IMR-90 (cell line): ENCODE measurements around the gene SERPINI2. TPM values are rescaled to one million over a fixed set of nuclear protein-coding genes. Genes with fewer than 3 reads are reported as not detected.

Source experiments
- ATAC-seq: fragments of 200-7000 bp; cut with Tn5 transposase; 2 replicates; pipeline ENCODE4 v1.9.1; 2020; ENCODE audit warnings: low read depth, mild to moderate bottlenecking, moderate library complexity
- BruUV-seq: library from RNA; stranded (reverse); fragments of 400-500 nt; replicated peaks from 2 replicates; lab custom pipeline; 2021; lab: Mats Ljungman, UMichigan
- CTCF ChIA-PET: fragments of 300-600 bp; formaldehyde crosslinking; extraction: SDS; loops from one replicate; lab custom pipeline; 2021; ENCODE audit warnings: antibody characterized with exemption; lab: Yijun Ruan, JAX
- POLR2A ChIA-PET: fragments of 300-600 bp; sonication (Branson Sonifier 250); formaldehyde crosslinking; loops from one replicate; lab custom pipeline; 2022; ENCODE audit warnings: antibody characterized with exemption; ENCODE audit not compliant: unreplicated experiment; lab: Charles Lee
- DNase-seq: peaks from one replicate; pipeline ENCODE4 v3.0.0; 2013
- H2AFZ ChIP-seq: replicated peaks from 2 replicates; pipeline ENCODE3; 2013; ENCODE audit warnings: low read length, mild to moderate bottlenecking; ENCODE audit not compliant: poor library complexity
- H2AK5ac ChIP-seq: 2 replicates; pipeline ENCODE4 v1.6.1; 2013; ENCODE audit warnings: low read depth, low read length, inconsistent platforms
- H2AK9ac ChIP-seq: replicated peaks from 2 replicates; pipeline ENCODE3; 2013; ENCODE audit warnings: mild to moderate bottlenecking, low read depth, low read length, moderate library complexity; ENCODE audit not compliant: poor library complexity
- H2BK120ac ChIP-seq: 2 replicates; pipeline ENCODE4 v1.6.1; 2013; ENCODE audit warnings: low read depth, low read length, inconsistent platforms
- H2BK15ac ChIP-seq: 3 replicates; pipeline ENCODE4 v1.6.1; 2013; ENCODE audit warnings: low read depth, low read length, inconsistent platforms
- H2BK20ac ChIP-seq: 2 replicates; pipeline ENCODE4 v1.6.1; 2013; ENCODE audit warnings: low read depth, mild to moderate bottlenecking, inconsistent platforms, low read length, moderate library complexity
- H2BK5ac ChIP-seq: 2 replicates; pipeline ENCODE4 v1.6.1; 2013; ENCODE audit warnings: mild to moderate bottlenecking, low read depth, low read length, inconsistent platforms; ENCODE audit not compliant: poor library complexity, severe bottlenecking
- H3K14ac ChIP-seq: replicated peaks from 2 replicates; pipeline ENCODE4 v1.6.1; 2013; ENCODE audit warnings: low read depth, low read length, inconsistent platforms
- H3K18ac ChIP-seq: 2 replicates; pipeline ENCODE4 v1.6.1; 2013; ENCODE audit warnings: low read depth, low read length, control low read depth
- H3K23ac ChIP-seq: 2 replicates; pipeline ENCODE4 v1.6.1; 2013; ENCODE audit warnings: low read depth, low read length, inconsistent platforms
- H3K27ac ChIP-seq: 2 replicates; pipeline ENCODE4 v1.5.1; 2013; ENCODE audit warnings: mild to moderate bottlenecking, control low read depth, low read length; ENCODE audit not compliant: insufficient read depth
- H3K27me3 ChIP-seq: 2 replicates; pipeline ENCODE4 v1.6.1; 2013; ENCODE audit warnings: low read length; ENCODE audit not compliant: control insufficient read depth, insufficient read depth
- H3K36me3 ChIP-seq: 2 replicates; pipeline ENCODE4 v1.6.1; 2013; ENCODE audit warnings: low read length, mixed read lengths; ENCODE audit not compliant: control insufficient read depth, insufficient read depth
- H3K4ac ChIP-seq: 2 replicates; pipeline ENCODE4 v1.6.1; 2013; ENCODE audit warnings: low read depth, low read length, inconsistent platforms
- H3K4me1 ChIP-seq: 2 replicates; pipeline ENCODE4 v1.6.1; 2013; ENCODE audit warnings: low read length, mixed read lengths; ENCODE audit not compliant: control insufficient read depth, insufficient read depth
- H3K4me2 ChIP-seq: 2 replicates; pipeline ENCODE4 v1.6.1; 2013; ENCODE audit warnings: low read depth, mild to moderate bottlenecking, control low read depth, low read length, moderate library complexity
- H3K4me3 ChIP-seq: 2 replicates; pipeline ENCODE4 v1.5.1; 2013; ENCODE audit warnings: low read depth, mild to moderate bottlenecking, control low read depth, low read length, moderate library complexity; ENCODE audit not compliant: insufficient read depth
- H3K56ac ChIP-seq: 2 replicates; pipeline ENCODE4 v1.6.1; 2013; ENCODE audit warnings: low read length, inconsistent platforms; ENCODE audit not compliant: insufficient read depth; ENCODE audit errors: extremely low read depth
- H3K79me1 ChIP-seq, 2 experiments: 2 replicates each; pipeline ENCODE4 v1.6.1; 2013; ENCODE audit warnings: low read length in 2 of 2, inconsistent platforms in 1 of 2, low read depth in 1 of 2
- H3K9ac ChIP-seq: 2 replicates; pipeline ENCODE4 v1.6.1; 2013; ENCODE audit warnings: low read depth, low read length, control low read depth
- H3K9me1 ChIP-seq: 2 replicates; pipeline ENCODE4 v1.6.1; 2013; ENCODE audit warnings: low read length, inconsistent platforms; ENCODE audit not compliant: insufficient read depth
- H3K9me3 ChIP-seq: 2 replicates; pipeline ENCODE4 v1.6.1; 2013; ENCODE audit warnings: low read length; ENCODE audit not compliant: control insufficient read depth, insufficient read depth
- H4K20me1 ChIP-seq: 2 replicates; pipeline ENCODE4 v1.6.1; 2013; ENCODE audit warnings: low read length, inconsistent platforms; ENCODE audit not compliant: insufficient read depth
- H4K5ac ChIP-seq: 2 replicates; pipeline ENCODE4 v1.6.1; 2013; ENCODE audit warnings: mild to moderate bottlenecking, low read depth, low read length, control low read depth
- H4K8ac ChIP-seq, 2 experiments: 2 replicates each; pipeline ENCODE4 v1.6.1; 2013; ENCODE audit warnings: low read depth in 2 of 2, low read length in 2 of 2, control low read depth in 1 of 2, inconsistent platforms in 1 of 2
- H4K91ac ChIP-seq: 2 replicates; pipeline ENCODE4 v1.6.1; 2013; ENCODE audit warnings: low read depth, low read length, inconsistent platforms; ENCODE audit not compliant: insufficient read depth
- BHLHE40 ChIP-seq: fragments of 150-350 bp; IDR thresholded peaks from 2 replicates; pipeline ENCODE4 v1.6.1; 2016; ENCODE audit warnings: mild to moderate bottlenecking, low read depth, low read length
- CEBPB ChIP-seq: IDR thresholded peaks from 2 replicates; pipeline ENCODE4 v1.6.1; 2012; ENCODE audit warnings: low read depth, low read length, improper control_type of control experiment
- MAFK ChIP-seq: IDR thresholded peaks from 2 replicates; pipeline ENCODE4 v1.6.1; 2012; ENCODE audit warnings: low read depth, low read length, improper control_type of control experiment
- MXI1 ChIP-seq: IDR thresholded peaks from 2 replicates; pipeline ENCODE4 v1.6.1; 2012; ENCODE audit warnings: low read depth, mild to moderate bottlenecking, low read length, moderate library complexity, borderline replicate concordance
- RAD21 ChIP-seq: IDR thresholded peaks from 2 replicates; pipeline ENCODE4 v1.6.1; 2012; ENCODE audit warnings: low read length, improper control_type of control experiment
- RCOR1 ChIP-seq: IDR thresholded peaks from 2 replicates; pipeline ENCODE4 v1.6.1; 2012; ENCODE audit warnings: mild to moderate bottlenecking, low read length, improper control_type of control experiment; ENCODE audit not compliant: insufficient replicate concordance
- RFX5 ChIP-seq: IDR thresholded peaks from 2 replicates; pipeline ENCODE4 v1.8.0; 2012; ENCODE audit warnings: low read depth, mild to moderate bottlenecking, low read length, moderate library complexity
- SMC3 ChIP-seq: fragments of 150-350 bp; IDR thresholded peaks from 2 replicates; pipeline ENCODE4 v1.6.1; 2016; ENCODE audit warnings: low read depth, mild to moderate bottlenecking, antibody characterized with exemption, low read length, moderate library complexity
- WGBS, 2 experiments: methylation state at CpG; one replicate each; pipeline versions ENCODE4 v1.1.5 to v1.1.7; 2013; ENCODE audit warnings: missing lambda C conversion rate in 2 of 2; ENCODE audit not compliant: insufficient read length in 1 of 2; ENCODE audit errors: extremely low coverage in 2 of 2; 5-methylcytosine and 5-hydroxymethylcytosine counted together
- dilution Hi-C: fragments of 300-500 bp; cut with HindIII; formaldehyde crosslinking; loops from one replicate; pipeline ENCODE4 v1.14.3; 2018; ENCODE audit warnings: low sequenced_read_pairs; ENCODE audit not compliant: unreplicated experiment
- in situ Hi-C: fragments of 300-500 bp; cut with MboI; formaldehyde crosslinking; loops from 3 replicates; pipeline ENCODE4 v1.14.3; 2019; ENCODE audit warnings: low sequenced_read_pairs, inconsistent platforms, mixed read lengths
- intact Hi-C: fragments of 100-400 bp; cut with micrococcal nuclease; formaldehyde crosslinking; loops from 2 replicates; pipeline ENCODE4 v1.10.0; 2022
- polyA plus RNA-seq, 3 experiments: library from polyadenylated mRNA; depleted of rRNA; stranded (reverse); fragments of >200 nt; gene quantifications; 2 replicates each; pipeline ENCODE4 v1.2.3, GENCODE V29; 2012; ENCODE audit warnings: low replicate concordance in 1 of 3
- total RNA-seq: library from RNA; depleted of rRNA; stranded (reverse); fragments of >200 nt; gene quantifications from 2 replicates; pipeline ENCODE4 v1.2.3, GENCODE V29; 2012
- TF ChIP-seq, protein P1 (sequence below): fragments of 150-350 bp; IDR thresholded peaks from 2 replicates; pipeline ENCODE4 v1.6.1; 2017; ENCODE audit warnings: mild to moderate bottlenecking, antibody characterized with exemption, low read length, low read depth

The SERPINI2 gene
- total and polyA plus RNA-seq, 2 of the 4 experiments (the other 2 are of a cell fraction) = not detected

DNA sequence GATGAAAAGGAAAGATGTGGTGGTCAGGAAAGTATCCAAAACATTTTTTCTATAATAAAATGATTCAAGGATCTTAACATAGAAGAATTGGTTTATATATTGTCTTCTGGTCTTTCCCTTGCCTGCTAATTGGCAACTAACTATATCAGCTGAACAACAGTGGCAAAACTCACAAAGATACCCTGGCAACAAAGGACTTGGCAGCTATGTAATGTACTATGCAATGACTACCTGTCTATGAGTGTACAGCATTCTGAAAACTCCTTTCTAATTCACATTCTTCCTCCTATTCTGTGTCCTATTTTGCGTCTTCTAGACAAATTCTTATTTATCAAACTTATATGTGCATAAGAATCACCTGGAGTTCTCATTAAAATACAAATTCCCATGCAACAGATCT is 15.7 kb upstream of the SERPINI2 start:
- H3K14ac ChIP-seq = no peak overlapping the region
- dilution Hi-C loops = no loop called here
- H3K36me3 ChIP-seq = no peaks in the 10 kb centered on the region
- CTCF ChIA-PET = no interaction called here
- H2BK120ac ChIP-seq = no peak overlapping the region
- no peak for DNase-seq
- in situ Hi-C loops = no loop called here
- H3K27me3 ChIP-seq = no peaks in the 10 kb centered on the region
- no peak overlapping the region for H3K27ac ChIP-seq
- H2AK9ac ChIP-seq = no peak overlapping the region
- H3K18ac ChIP-seq = no peak overlapping the region
- no CpG with 5 or more reads among the region's 1 CpG for WGBS, 2 experiments
- H3K23ac ChIP-seq = no peak overlapping the region
- intact Hi-C loops = no loop called here
- no peak overlapping the region for H2AK5ac ChIP-seq
- no peak overlapping the region for H3K56ac ChIP-seq
- H3K4me2 ChIP-seq = no peak overlapping the region
- peaks cover 8% of the 10 kb centered on the region for H3K9me3 ChIP-seq
- H4K8ac ChIP-seq = no peak overlapping the region
- no peak overlapping the region for H3K4ac ChIP-seq
- no peak overlapping the region for H3K4me3 ChIP-seq
- H4K91ac ChIP-seq = no peak overlapping the region
- no peak overlapping the region for H3K9ac ChIP-seq
- no peaks in the 10 kb centered on the region for H4K20me1 ChIP-seq
- no peak overlapping the region for H4K5ac ChIP-seq
- TF ChIP-seq BHLHE40 (no peak), RCOR1 (no peak), MXI1 (no peak), CEBPB (no peak), RFX5 (no peak), SMC3 (no peak), MAFK (no peak), RAD21 (no peak)
- TF ChIP-seq, protein P1, sequence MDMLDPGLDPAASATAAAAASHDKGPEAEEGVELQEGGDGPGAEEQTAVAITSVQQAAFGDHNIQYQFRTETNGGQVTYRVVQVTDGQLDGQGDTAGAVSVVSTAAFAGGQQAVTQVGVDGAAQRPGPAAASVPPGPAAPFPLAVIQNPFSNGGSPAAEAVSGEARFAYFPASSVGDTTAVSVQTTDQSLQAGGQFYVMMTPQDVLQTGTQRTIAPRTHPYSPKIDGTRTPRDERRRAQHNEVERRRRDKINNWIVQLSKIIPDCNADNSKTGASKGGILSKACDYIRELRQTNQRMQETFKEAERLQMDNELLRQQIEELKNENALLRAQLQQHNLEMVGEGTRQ = no peak
- H2AFZ ChIP-seq = no peak overlapping the region
- no peak overlapping the region for H2BK15ac ChIP-seq
- H2BK5ac ChIP-seq = no peak overlapping the region
- H3K4me1 ChIP-seq = no peaks in the 10 kb centered on the region
- POLR2A ChIA-PET = no interaction called here
- H2BK20ac ChIP-seq = no peak overlapping the region
- ATAC-seq = no peak
- no peaks in the 10 kb centered on the region for H3K79me1 ChIP-seq
- no peaks in the 10 kb centered on the region for H3K9me1 ChIP-seq
- no TSS peak for BruUV-seq
